ENCODE results near the gene EXOC6B.

Gene EXOC6B

GRCh38 chr2:72399879-72400278, 426.0 kb downstream of the EXOC6B start:
- Histone ChIP-seq H3K4me3 (ENCODE audit: insufficient read length, low read depth) (no peak overlapping the region), H3K9ac (ENCODE audit: insufficient read length, low read depth) (no peak overlapping the region), H3K9me3 (ENCODE audit: insufficient read depth, low read length) (no peaks in the 10 kb centered on the region), H3K36me3 (ENCODE audit: insufficient read depth, insufficient read length, low read length) (no peaks in the 10 kb centered on the region), H3K27me3 (ENCODE audit: insufficient read depth, insufficient read length) (no peaks in the 10 kb centered on the region), H3K4me1 (ENCODE audit: insufficient read depth, insufficient read length) (no peaks in the 10 kb centered on the region)
- no peak for DNase-seq (ENCODE audit: low read depth, low spot score)
- no peak for TF ChIP-seq YY1 (IDR thresholded peaks at IDR 0.05; ENCODE audit: insufficient read depth, insufficient read length)
- TF ChIP-seq SUZ12 (IDR thresholded peaks at IDR 0.05; ENCODE audit: extremely low read depth, insufficient read depth, insufficient read length), result no peak
- no peak for TF ChIP-seq ZNF274 (IDR thresholded peaks at IDR 0.05; ENCODE audit: low read depth, low read length)

- Histone ChIP-seq H3K9ac (ENCODE audit: insufficient read length, low read depth) (no peak overlapping the region), H3K27me3 (ENCODE audit: insufficient read depth, insufficient read length) (no peaks in the 10 kb centered on the region), H3K4me1 (ENCODE audit: insufficient read depth, insufficient read length) (no peaks in the 10 kb centered on the region), H3K4me3 (ENCODE audit: insufficient read length, low read depth) (no peak overlapping the region), H3K9me3 (ENCODE audit: insufficient read depth, low read length) (peaks cover 7% of the 10 kb centered on the region; the same call in 1 of the 2 replicates), H3K36me3 (ENCODE audit: insufficient read depth, insufficient read length, low read length) (no peaks in the 10 kb centered on the region)
- DNase-seq (ENCODE audit: low read depth, low spot score), result no peak
- TF ChIP-seq SUZ12 (IDR thresholded peaks at IDR 0.05; ENCODE audit: extremely low read depth, insufficient read depth, insufficient read length) (no peak), YY1 (IDR thresholded peaks at IDR 0.05; ENCODE audit: insufficient read depth, insufficient read length) (no peak), ZNF274 (IDR thresholded peaks at IDR 0.05; ENCODE audit: low read depth, low read length) (no peak)
Observed at GRCh38 chr2:72395096-72395495, 430.7 kb downstream of the EXOC6B start.

- no peak for DNase-seq (ENCODE audit: low read depth, low spot score)
- H3K4me3 ChIP-seq (ENCODE audit: insufficient read length, low read depth), result no peak overlapping the region
- no peak overlapping the region for H3K9ac ChIP-seq (ENCODE audit: insufficient read length, low read depth)
- no peaks in the 10 kb centered on the region for H3K4me1 ChIP-seq (ENCODE audit: insufficient read depth, insufficient read length)
- TF ChIP-seq ZNF274 (IDR thresholded peaks at IDR 0.05; ENCODE audit: low read depth, low read length) (no peak), SUZ12 (IDR thresholded peaks at IDR 0.05; ENCODE audit: extremely low read depth, insufficient read depth, insufficient read length) (no peak), YY1 (IDR thresholded peaks at IDR 0.05; ENCODE audit: insufficient read depth, insufficient read length) (no peak)
- H3K36me3 ChIP-seq (ENCODE audit: insufficient read depth, insufficient read length, low read length), result no peaks in the 10 kb centered on the region
- H3K9me3 ChIP-seq (ENCODE audit: insufficient read depth, low read length), result peaks cover 7% of the 10 kb centered on the region; the same call in 1 of the 2 replicates
- no peaks in the 10 kb centered on the region for H3K27me3 ChIP-seq (ENCODE audit: insufficient read depth, insufficient read length)
Observed at GRCh38 chr2:72394541-72395070, 431.2 kb downstream of the EXOC6B start.

- H3K27me3 ChIP-seq (ENCODE audit: insufficient read depth, insufficient read length), result no peaks in the 10 kb centered on the region
- H3K4me1 ChIP-seq (ENCODE audit: insufficient read depth, insufficient read length), result no peaks in the 10 kb centered on the region
- no peak overlapping the region for H3K4me3 ChIP-seq (ENCODE audit: insufficient read length, low read depth)
- no peak overlapping the region for H3K9ac ChIP-seq (ENCODE audit: insufficient read length, low read depth)
- TF ChIP-seq YY1 (IDR thresholded peaks at IDR 0.05; ENCODE audit: insufficient read depth, insufficient read length) (no peak), ZNF274 (IDR thresholded peaks at IDR 0.05; ENCODE audit: low read depth, low read length) (no peak)
- DNase-seq (ENCODE audit: low read depth, low spot score), result no peak
- H3K9me3 ChIP-seq (ENCODE audit: insufficient read depth, low read length), result peaks cover 31% of the 10 kb centered on the region
- no peaks in the 10 kb centered on the region for H3K36me3 ChIP-seq (ENCODE audit: insufficient read depth, insufficient read length, low read length)
Observed at GRCh38 chr2:72389447-72389846, 436.4 kb downstream of the EXOC6B start.

- TF ChIP-seq SUZ12 (IDR thresholded peaks at IDR 0.05; ENCODE audit: extremely low read depth, insufficient read depth, insufficient read length), result no peak
- H3K9ac ChIP-seq (ENCODE audit: insufficient read length, low read depth), result no peak overlapping the region
- no peak for DNase-seq (ENCODE audit: low read depth, low spot score)
- no peaks in the 10 kb centered on the region for H3K27me3 ChIP-seq (ENCODE audit: insufficient read depth, insufficient read length)
- H3K9me3 ChIP-seq (ENCODE audit: insufficient read depth, low read length), result peaks cover 31% of the 10 kb centered on the region
- no peaks in the 10 kb centered on the region for H3K4me1 ChIP-seq (ENCODE audit: insufficient read depth, insufficient read length)
- H3K36me3 ChIP-seq (ENCODE audit: insufficient read depth, insufficient read length, low read length), result no peaks in the 10 kb centered on the region
- no peak overlapping the region for H3K4me3 ChIP-seq (ENCODE audit: insufficient read length, low read depth)
Observed at GRCh38 chr2:72388263-72388662, 437.6 kb downstream of the EXOC6B start.

GRCh38 chr2:72386288-72386687, 439.5 kb downstream of the EXOC6B start:
- peak; percentile 44 for DNase-seq (ENCODE audit: low read depth, low spot score)
- no peaks in the 10 kb centered on the region for H3K4me1 ChIP-seq (ENCODE audit: insufficient read depth, insufficient read length)
- H3K9ac ChIP-seq (ENCODE audit: insufficient read length, low read depth), result no peak overlapping the region
- H3K9me3 ChIP-seq (ENCODE audit: insufficient read depth, low read length), result peaks cover 23% of the 10 kb centered on the region
- H3K36me3 ChIP-seq (ENCODE audit: insufficient read depth, insufficient read length, low read length), result no peaks in the 10 kb centered on the region
- TF ChIP-seq YY1 (IDR thresholded peaks at IDR 0.05; ENCODE audit: insufficient read depth, insufficient read length), result no peak
- no peak for TF ChIP-seq ZNF274 (IDR thresholded peaks at IDR 0.05; ENCODE audit: low read depth, low read length)
- no peak for TF ChIP-seq SUZ12 (IDR thresholded peaks at IDR 0.05; ENCODE audit: extremely low read depth, insufficient read depth, insufficient read length)
- no peak overlapping the region for H3K4me3 ChIP-seq (ENCODE audit: insufficient read length, low read depth)
- H3K27me3 ChIP-seq (ENCODE audit: insufficient read depth, insufficient read length), result no peaks in the 10 kb centered on the region

- no peak overlapping the region for H3K4me3 ChIP-seq (ENCODE audit: insufficient read length, low read depth)
- no peaks in the 10 kb centered on the region for H3K36me3 ChIP-seq (ENCODE audit: insufficient read depth, insufficient read length, low read length)
- no peaks in the 10 kb centered on the region for H3K4me1 ChIP-seq (ENCODE audit: insufficient read depth, insufficient read length)
- H3K9ac ChIP-seq (ENCODE audit: insufficient read length, low read depth), result no peak overlapping the region
- no peaks in the 10 kb centered on the region for H3K27me3 ChIP-seq (ENCODE audit: insufficient read depth, insufficient read length)
- H3K9me3 ChIP-seq (ENCODE audit: insufficient read depth, low read length), result no peaks in the 10 kb centered on the region
- peak; percentile 23 for DNase-seq (ENCODE audit: low read depth, low spot score)
- TF ChIP-seq YY1 (IDR thresholded peaks at IDR 0.05; ENCODE audit: insufficient read depth, insufficient read length) (no peak), ZNF274 (IDR thresholded peaks at IDR 0.05; ENCODE audit: low read depth, low read length) (no peak), SUZ12 (IDR thresholded peaks at IDR 0.05; ENCODE audit: extremely low read depth, insufficient read depth, insufficient read length) (no peak)
Observed at GRCh38 chr2:72378753-72379348, 447.0 kb downstream of the EXOC6B start.

Data from NT2/D1 (cell line).